SJCRH30 (cell line): ENCODE data around the gene STON2. TPM values are rescaled to one million over a fixed set of nuclear protein-coding genes. Genes with fewer than 3 reads are reported as not detected.
"Not testable (repeated sequence)": the region's sequence is repeated elsewhere in the genome, so short reads cannot be mapped to it uniquely, and the experiment has no call there.

ENCODE experiments used
- DNase-seq, 2 experiments: peaks; one replicate each; pipeline ENCODE4 v3.0.0-alpha.2; 2015 to 2020
- H3K27ac ChIP-seq: fragments of 250-450 bp; sonication (Bioruptor Pico); 2 replicates; pipeline ENCODE4 v1.5.1; 2020; ENCODE audit warnings: mild to moderate bottlenecking, moderate library complexity
- H3K27me3 ChIP-seq: fragments of 250-450 bp; sonication (Bioruptor Pico); 2 replicates; pipeline ENCODE4 v1.5.1; 2020; ENCODE audit warnings: mild to moderate bottlenecking, moderate library complexity
- H3K36me3 ChIP-seq: fragments of 250-450 bp; sonication (Bioruptor Pico); 2 replicates; pipeline ENCODE4 v1.5.1; 2020; ENCODE audit warnings: mild to moderate bottlenecking, moderate library complexity
- H3K4me1 ChIP-seq: fragments of 250-450 bp; sonication (Bioruptor Pico); 2 replicates; pipeline ENCODE4 v1.5.1; 2020; ENCODE audit warnings: mild to moderate bottlenecking, moderate library complexity
- H3K4me3 ChIP-seq: fragments of 250-450 bp; sonication (Bioruptor Pico); 2 replicates; pipeline ENCODE4 v1.5.1; 2020; ENCODE audit warnings: mild to moderate bottlenecking, moderate library complexity
- H3K9me3 ChIP-seq: fragments of 250-450 bp; sonication (Bioruptor Pico); replicated peaks from 2 replicates; pipeline ENCODE4 v1.5.1; 2020; ENCODE audit warnings: mild to moderate bottlenecking, moderate library complexity
- total RNA-seq: library from RNA; depleted of rRNA; stranded (reverse); fragments of >200 nt; shearing (Covaris generic); gene quantifications from 2 replicates; pipeline ENCODE4 v1.2.3, GENCODE V29; 2014

Gene STON2
- total RNA-seq, 1 experiment from 2014 or later, result 26.2 TPM

DNA sequence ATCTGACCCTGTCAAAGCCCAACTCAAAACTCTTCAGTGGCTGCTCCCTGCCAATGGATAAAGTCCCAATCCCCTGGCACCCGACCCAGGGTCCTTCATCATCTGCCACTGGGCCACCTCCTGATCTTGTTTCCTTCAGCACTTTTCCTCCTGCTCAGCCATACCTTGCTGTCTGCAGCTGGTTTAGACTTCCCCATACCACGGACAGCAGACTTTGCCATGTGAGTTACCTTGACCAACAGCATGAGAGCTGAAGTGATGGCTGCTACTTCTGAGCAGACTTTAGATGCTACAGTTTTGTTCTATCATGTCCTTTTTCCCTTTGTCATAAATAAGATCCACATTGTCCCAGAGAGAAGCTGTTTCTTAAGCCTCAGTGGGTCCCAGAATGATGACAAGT lies 33.3 kb upstream of the STON2 start:
- no peak for DNase-seq
- H3K27me3 ChIP-seq, result no peaks in the 10 kb centered on the region

DNA sequence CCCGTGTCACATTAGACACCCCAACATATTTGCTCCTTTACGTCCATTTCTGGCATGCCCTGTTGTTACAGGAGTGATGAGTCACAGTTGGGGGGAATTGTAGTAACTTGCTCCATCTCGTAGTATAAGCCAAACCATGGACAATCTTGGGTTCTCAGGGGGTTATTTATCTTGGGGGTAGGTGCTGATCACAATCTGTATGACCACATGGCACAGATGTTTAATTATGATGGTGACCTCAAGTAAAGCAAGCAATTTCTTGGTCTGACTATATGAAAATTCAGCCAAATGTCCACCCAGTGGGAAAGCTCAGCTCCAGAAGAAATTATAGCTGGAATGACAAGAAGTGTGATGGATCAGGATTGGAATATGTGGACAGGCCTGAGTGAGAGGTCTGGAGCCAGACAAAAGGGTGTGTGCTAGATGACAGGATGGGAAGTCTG lies 32.1 kb upstream of the STON2 start:
- Histone ChIP-seq H3K4me3 (no peak overlapping the region), H3K4me1 (peaks cover 18% of the 10 kb centered on the region), H3K36me3 (no peaks in the 10 kb centered on the region), H3K27me3 (no peaks in the 10 kb centered on the region), H3K9me3 (no peaks in the 10 kb centered on the region), H3K27ac (no peak overlapping the region)
- DNase-seq, result peak in 1 of 2 experiments; percentile 19

More for the DNA sequence above, 33.3 kb upstream of the STON2 start:
- Histone ChIP-seq H3K4me1 (peaks cover 11% of the 10 kb centered on the region), H3K36me3 (no peaks in the 10 kb centered on the region), H3K9me3 (no peaks in the 10 kb centered on the region), H3K27ac (no peak overlapping the region), H3K4me3 (no peak overlapping the region)

DNA sequence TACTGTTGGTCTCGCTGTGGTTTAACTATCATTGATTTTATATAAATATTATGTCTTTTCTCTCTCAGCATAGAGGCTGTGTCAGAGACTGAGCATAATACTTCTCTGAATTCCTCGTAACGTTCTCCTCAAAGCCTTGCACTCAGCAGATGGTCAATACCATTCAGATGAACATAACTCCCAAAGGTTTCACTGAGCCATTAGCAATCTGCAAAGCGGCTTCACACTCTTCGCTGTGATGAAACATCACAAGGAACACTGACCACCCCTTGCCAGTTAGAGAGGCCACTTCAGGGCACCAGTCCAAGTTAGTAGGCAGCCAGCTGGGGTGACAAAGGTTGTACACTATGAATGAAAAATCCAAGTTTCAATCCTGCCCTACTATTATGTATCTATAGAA lies 30.1 kb upstream of the STON2 start:
- Histone ChIP-seq H3K4me3 (no peak overlapping the region), H3K27ac (no peak overlapping the region), H3K4me1 (peaks cover 31% of the 10 kb centered on the region), H3K36me3 (no peaks in the 10 kb centered on the region), H3K27me3 (no peaks in the 10 kb centered on the region), H3K9me3 (no peaks in the 10 kb centered on the region)
- DNase-seq, result no peak

DNA sequence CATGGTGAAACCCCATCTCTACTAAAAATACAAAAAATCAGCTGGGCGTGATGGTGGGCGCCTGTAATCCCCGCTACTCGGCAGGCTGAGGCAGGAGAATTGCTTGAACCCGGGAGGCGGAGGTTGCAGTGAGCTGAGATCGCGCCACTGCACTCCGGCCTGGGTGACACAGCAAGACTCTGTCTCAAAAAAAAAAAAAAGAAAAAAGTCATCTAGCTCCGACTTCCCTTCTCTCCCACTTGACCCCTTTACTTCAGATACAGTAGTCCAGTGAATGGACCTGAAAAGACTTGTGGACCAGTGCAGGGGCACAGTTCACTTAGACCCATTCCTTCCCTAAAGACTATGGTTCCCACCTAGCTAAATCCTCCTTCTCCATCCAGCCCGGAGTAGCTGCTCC lies 29.6 kb upstream of the STON2 start:
- not testable (repeated sequence) for DNase-seq, H3K27me3 ChIP-seq

DNA sequence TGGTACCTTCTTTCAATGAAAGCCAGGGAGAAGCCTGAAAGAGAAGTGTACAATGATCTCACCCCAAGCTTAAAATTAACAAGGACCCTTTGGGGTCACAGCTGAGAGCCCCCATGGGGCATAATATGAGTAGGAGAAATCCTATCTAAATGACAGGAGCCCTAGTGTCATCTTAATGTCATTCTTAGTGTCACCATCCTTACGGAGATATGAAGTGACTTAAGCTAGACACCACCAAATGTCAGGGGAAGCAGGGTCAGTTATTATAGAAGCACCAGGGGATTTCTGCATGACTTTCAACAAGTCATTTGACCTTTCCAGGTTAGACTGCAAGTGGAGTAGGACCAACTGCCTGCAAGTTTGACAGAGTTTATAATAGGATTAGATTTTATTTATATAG lies 28.9 kb upstream of the STON2 start:
- H3K9me3 ChIP-seq, result no peaks in the 10 kb centered on the region
- H3K4me3 ChIP-seq, result no peak overlapping the region
- no peaks in the 10 kb centered on the region for H3K27me3 ChIP-seq
- peaks cover 4% of the 10 kb centered on the region for H3K36me3 ChIP-seq
- H3K27ac ChIP-seq, result no peak overlapping the region
- no peak for DNase-seq
- peaks cover 31% of the 10 kb centered on the region for H3K4me1 ChIP-seq

More for the DNA sequence above, 29.6 kb upstream of the STON2 start:
- not testable (repeated sequence) for H3K9me3 ChIP-seq, H3K4me3 ChIP-seq, H3K36me3 ChIP-seq, H3K27ac ChIP-seq
- peaks cover 31% of the 10 kb centered on the region for H3K4me1 ChIP-seq

DNA sequence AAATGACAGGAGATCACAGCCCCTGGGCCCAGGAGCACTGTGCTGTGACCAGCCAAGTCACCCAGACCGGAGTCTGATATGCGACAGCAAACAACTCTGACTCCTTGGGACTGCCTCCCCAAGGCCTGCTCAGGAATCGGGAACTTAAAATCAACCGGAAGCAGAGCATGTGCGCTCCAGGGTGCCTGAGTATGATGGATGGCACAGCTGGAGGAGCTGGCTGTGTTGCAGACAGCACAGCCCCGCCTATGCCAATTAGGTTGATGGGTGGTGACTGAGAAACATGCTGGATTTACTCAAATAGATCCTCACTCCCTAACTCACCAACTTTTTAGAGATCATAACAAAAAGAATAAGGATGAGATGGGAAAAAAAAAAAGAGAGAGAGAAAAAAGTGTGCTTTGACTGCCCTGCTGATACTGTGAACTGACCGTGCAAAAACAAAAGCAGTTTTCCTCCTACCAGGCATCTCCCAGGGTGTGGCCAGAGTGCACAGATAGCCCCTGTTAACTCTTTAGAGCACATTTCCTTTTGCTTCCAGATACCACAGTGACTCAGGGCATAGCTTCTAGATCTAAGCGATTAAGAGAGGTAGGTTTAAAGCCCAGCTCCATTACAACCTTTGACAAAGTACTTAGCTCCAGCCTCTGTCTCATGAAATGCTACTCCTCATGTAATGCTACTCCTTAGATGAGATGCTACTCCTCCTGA lies 27.4 kb upstream of the STON2 start:
- Histone ChIP-seq H3K36me3 (peaks cover 4% of the 10 kb centered on the region), H3K9me3 (0 out of 2 replicates have a peak, but pooled peaks cover 2% of the 10 kb centered on the region), H3K4me1 (peaks cover 29% of the 10 kb centered on the region), H3K4me3 (peak overlapping the region; percentile 38), H3K27me3 (no peaks in the 10 kb centered on the region), H3K27ac (peak overlapping the region; percentile 63)
- peak; percentile 82 to 87 for DNase-seq

DNA sequence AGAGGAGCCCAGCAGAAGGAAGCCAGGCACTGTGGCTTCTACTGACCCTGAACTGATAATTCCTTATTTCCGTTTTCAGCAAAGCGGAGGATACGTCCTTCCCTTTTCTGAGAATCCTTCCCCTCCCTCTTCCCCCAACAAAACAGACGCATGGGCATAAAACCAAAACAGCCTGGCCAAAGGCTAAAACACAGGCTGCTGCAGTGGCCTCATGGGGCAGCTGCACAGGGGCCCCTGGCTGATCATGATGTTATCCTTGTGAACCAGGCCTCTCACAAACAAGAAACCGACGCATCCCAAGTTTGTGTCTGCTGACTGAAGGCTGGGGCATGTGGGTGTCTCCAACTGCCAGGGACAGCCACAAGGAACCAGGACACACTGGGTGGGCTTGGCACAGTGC lies 23.4 kb upstream of the STON2 start:
- Histone ChIP-seq H3K27me3 (no peaks in the 10 kb centered on the region), H3K9me3 (0 out of 2 replicates have a peak, but pooled peaks cover 2% of the 10 kb centered on the region), H3K4me1 (peaks cover 20% of the 10 kb centered on the region), H3K36me3 (peaks cover 5% of the 10 kb centered on the region), H3K27ac (no peak overlapping the region), H3K4me3 (no peak overlapping the region)
- DNase-seq, result no peak

DNA sequence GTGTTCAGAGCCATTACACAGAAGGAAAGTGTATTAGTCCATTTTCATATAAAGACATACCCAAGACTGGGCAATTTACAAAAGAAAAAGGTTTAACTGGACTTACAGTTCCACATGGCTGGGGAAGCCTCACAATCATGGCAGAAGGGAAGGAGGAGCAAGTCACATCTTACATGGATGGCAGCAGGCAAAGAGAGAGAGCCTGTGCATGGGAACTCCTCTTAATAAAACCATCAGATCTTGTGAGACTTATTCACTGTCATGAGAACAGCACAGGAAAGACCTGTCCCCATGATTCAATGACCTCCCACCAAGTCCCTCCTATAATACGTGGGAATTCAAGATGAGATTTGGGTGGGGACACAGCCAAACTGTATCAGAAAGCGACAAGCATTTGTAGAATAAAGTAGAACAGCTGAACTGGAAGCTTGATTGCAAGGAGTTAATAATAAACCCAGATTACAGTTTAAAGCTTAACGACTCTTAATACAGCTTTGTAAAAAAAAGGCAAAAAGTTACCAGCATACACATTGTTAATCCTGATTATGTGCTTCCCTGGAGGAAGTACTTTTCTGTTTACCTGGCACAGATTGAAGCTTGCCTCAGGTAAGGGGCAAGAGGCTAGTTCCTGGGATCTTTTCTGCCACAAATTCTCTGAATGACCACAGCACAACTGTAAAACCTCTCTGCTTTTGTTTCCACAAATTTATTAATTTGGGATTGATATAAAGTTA lies 18.1 kb upstream of the STON2 start:
- Histone ChIP-seq H3K36me3 (0 out of 2 replicates have a peak, but pooled peaks cover 2% of the 10 kb centered on the region), H3K27ac (no peak overlapping the region), H3K4me1 (no peaks in the 10 kb centered on the region), H3K9me3 (0 out of 2 replicates have a peak, but pooled peaks cover 2% of the 10 kb centered on the region), H3K27me3 (no peaks in the 10 kb centered on the region), H3K4me3 (no peak overlapping the region)
- DNase-seq, result no peak

DNA sequence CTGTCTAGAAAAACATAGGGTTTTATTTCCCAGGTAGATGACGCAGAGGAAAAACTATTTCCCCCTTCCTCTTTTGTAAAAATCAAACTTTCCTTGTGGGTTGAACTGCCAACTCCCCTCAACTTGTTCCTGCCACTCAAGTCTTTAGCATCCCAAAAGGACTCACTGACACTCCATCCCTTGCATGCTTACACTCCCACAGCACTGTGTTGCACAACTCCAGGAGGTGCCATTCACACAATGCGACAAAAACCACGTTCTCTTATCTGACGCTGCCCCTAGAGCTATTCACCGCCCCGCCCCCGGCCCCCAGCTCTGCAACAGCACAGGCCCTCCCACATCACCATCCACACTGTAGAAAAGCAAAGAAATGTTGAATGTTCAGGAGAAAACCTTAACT lies 16.9 kb upstream of the STON2 start:
- no peak for DNase-seq
- H3K27ac ChIP-seq, result no peak overlapping the region
- H3K9me3 ChIP-seq, result no peaks in the 10 kb centered on the region
- H3K4me1 ChIP-seq, result no peaks in the 10 kb centered on the region
- no peak overlapping the region for H3K4me3 ChIP-seq
- H3K27me3 ChIP-seq, result no peaks in the 10 kb centered on the region
- 0 out of 2 replicates have a peak, but pooled peaks cover 2% of the 10 kb centered on the region for H3K36me3 ChIP-seq

DNA sequence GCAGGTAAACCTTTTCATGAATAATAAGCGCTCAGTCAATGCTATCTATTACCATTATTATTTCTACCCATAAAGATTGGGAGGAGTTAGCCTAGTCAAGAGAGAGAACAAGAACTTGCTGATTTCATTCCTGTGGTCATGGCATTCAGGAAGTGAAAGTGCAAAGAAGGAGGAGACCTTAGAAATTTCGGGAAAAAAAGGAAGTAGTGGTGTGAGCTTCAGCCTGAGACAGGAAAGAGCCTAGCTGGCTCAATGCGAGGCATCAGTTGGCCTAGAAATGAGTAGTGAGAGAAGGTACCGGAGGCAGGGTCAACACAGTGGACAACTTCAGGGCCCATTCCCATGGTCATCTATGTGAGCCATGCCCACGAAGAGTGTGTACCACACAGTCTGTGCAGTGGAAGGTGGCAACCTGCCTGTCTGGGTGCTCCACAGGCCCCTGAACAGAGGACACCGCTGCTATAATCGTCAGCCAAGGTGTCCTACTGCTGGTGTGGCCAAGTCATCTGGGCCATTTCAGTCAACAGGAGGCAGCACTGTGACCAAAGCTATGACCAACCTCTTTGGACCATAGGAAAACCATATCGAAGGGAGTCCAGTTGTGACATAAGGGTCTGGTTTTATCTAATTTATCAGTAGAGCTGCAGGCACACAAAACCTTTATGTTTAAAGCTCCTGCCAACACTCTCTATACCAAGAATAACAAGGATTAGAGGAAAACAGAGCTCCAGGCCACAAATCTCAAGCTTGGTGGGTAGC lies 16.2 kb upstream of the STON2 start:
- Histone ChIP-seq H3K9me3 (no peaks in the 10 kb centered on the region), H3K4me1 (no peaks in the 10 kb centered on the region), H3K27me3 (no peaks in the 10 kb centered on the region), H3K27ac (no peak overlapping the region), H3K36me3 (0 out of 2 replicates have a peak, but pooled peaks cover 2% of the 10 kb centered on the region), H3K4me3 (no peak overlapping the region)
- no peak for DNase-seq

DNA sequence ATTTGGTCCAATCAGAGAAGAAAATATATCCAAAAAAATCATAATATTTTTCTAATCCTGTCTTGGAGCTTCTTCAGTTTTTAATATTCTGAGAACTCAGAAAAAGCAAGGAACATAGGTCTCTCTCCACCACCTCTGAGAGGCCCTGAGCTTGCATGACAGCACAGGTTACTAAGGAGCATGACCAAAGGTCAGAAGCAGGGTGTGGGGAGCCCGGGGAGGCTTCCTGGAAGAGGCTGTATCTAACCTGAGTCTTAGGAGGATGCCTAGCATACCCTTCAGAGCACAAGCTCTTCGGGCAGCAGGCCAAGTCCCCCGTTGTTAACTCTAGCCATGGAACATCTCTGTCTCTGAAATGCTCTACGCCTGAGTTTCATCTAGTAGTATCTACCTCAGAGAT lies 15.7 kb upstream of the STON2 start:
- H3K4me1 ChIP-seq, result no peaks in the 10 kb centered on the region
- H3K9me3 ChIP-seq, result no peaks in the 10 kb centered on the region
- no peak overlapping the region for H3K4me3 ChIP-seq
- no peak overlapping the region for H3K27ac ChIP-seq
- H3K36me3 ChIP-seq, result 0 out of 2 replicates have a peak, but pooled peaks cover 2% of the 10 kb centered on the region
- DNase-seq, result no peak
- no peaks in the 10 kb centered on the region for H3K27me3 ChIP-seq

DNA sequence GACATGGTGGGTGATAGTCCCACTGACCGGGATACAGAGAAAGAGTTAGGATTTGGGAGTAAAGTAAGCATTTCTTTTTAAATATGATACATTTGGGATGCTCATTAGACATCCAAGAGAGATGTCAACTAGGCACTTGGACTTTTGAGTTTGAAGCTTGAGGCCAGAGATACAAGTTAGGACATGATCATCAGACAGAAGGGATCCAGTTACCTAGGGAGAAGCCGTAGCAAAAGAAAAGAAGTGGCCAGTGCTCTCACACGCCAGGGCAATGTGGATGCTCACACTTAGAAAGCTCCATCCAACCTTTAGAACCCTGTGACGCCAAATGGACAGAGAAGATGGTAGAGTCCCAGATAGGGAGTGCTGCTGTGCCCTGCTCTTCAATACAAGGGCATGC lies 14.0 kb upstream of the STON2 start:
- H3K9me3 ChIP-seq, result no peaks in the 10 kb centered on the region

DNA sequence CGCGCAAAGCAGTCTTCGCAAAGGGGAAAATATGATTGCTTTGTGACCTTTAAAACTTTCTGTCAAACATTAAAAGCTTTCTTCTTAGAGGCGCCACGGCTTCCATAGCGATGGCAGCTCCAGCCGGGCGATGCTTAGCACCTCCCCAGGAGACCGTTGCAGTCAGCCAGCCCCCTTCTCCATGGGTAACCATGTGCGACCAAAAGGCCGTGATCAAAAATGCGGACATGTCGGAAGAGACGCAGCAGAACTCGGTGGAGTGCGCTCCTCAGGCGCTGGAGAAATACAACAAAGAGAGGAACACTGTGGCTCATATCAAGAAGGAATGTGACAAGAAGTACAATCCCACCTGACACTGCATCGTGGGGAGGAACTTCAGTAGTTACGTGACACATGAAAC lies 12.7 kb upstream of the STON2 start:
- no peak for DNase-seq
- Histone ChIP-seq H3K4me3 (no peak overlapping the region), H3K9me3 (no peaks in the 10 kb centered on the region), H3K27me3 (no peaks in the 10 kb centered on the region), H3K27ac (no peak overlapping the region), H3K36me3 (no peaks in the 10 kb centered on the region), H3K4me1 (no peaks in the 10 kb centered on the region)

More for the DNA sequence above, 14.0 kb upstream of the STON2 start:
- no peak overlapping the region for H3K4me3 ChIP-seq
- H3K27me3 ChIP-seq, result no peaks in the 10 kb centered on the region
- H3K4me1 ChIP-seq, result no peaks in the 10 kb centered on the region
- H3K36me3 ChIP-seq, result 0 out of 2 replicates have a peak, but pooled peaks cover 2% of the 10 kb centered on the region
- H3K27ac ChIP-seq, result no peak overlapping the region
- no peak for DNase-seq

DNA sequence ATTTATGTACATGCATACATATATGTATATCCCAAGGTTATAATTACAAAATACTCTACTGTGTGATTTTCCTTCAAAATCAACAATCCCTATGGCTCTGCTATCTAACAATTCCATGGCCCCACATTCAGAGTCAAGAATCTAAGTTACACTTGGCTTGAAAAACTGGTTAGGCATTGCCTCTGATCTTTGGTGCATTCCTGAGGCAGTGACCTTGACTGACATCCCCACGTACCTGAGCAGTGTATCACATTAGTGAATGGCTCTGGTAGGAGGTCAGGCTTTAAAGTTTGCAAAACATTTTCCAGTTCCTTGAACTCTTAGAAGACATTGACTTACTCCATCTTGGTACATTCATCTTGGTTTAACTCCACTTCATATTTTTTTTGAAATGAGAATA lies 8.5 kb upstream of the STON2 start:
- Histone ChIP-seq H3K27me3 (no peaks in the 10 kb centered on the region), H3K36me3 (no peaks in the 10 kb centered on the region), H3K9me3 (no peaks in the 10 kb centered on the region), H3K4me3 (no peak overlapping the region), H3K4me1 (peaks cover 9% of the 10 kb centered on the region; the same call in 1 of the 2 replicates), H3K27ac (no peak overlapping the region)
- DNase-seq, result no peak

DNA sequence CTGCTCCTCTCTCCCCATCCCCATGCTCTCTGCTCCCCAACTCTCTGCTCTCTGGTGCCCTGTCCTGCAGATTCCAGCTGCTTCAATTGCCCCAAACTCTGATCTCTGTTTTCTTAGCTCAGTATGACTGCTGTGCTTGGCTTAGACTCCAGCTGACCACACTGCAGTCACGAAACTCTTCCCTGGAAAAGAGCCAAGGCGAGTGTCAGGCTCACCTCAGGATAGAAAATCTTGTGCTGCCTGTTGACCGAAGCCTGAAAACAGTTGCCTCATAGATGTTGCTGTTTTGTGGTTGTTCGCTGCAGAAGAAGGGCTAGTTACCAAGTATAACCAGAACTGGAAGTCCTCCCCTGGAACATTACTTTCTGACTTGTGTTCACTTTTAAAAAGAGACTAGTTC lies 6.7 kb upstream of the STON2 start:
- H3K9me3 ChIP-seq, result no peaks in the 10 kb centered on the region
- H3K4me1 ChIP-seq, result peaks cover 14% of the 10 kb centered on the region
- no peak overlapping the region for H3K27ac ChIP-seq
- H3K27me3 ChIP-seq, result no peaks in the 10 kb centered on the region
- no peak overlapping the region for H3K4me3 ChIP-seq
- peak; percentile 69 to 80 for DNase-seq
- no peaks in the 10 kb centered on the region for H3K36me3 ChIP-seq
